GM12864 (cell line): Measurements from ENCODE around the gene SFMBT1.

Experiments used
- DNase-seq: peaks from one replicate; pipeline ENCODE4 v3.0.0-alpha.2; 2011; ENCODE audit warnings: low read depth
- H3K4me3 ChIP-seq: 2 replicates; pipeline ENCODE4 v1.5.1; 2011; ENCODE audit warnings: mild to moderate bottlenecking, low read depth, low read length, control low read depth
- CTCF ChIP-seq: IDR thresholded peaks from 2 replicates; pipeline ENCODE4 v1.5.1; 2011; ENCODE audit warnings: low read depth, mild to moderate bottlenecking, moderate library complexity, low read length, control low read depth, inconsistent platforms; ENCODE audit errors: missing control alignments

Gene SFMBT1

DNA sequence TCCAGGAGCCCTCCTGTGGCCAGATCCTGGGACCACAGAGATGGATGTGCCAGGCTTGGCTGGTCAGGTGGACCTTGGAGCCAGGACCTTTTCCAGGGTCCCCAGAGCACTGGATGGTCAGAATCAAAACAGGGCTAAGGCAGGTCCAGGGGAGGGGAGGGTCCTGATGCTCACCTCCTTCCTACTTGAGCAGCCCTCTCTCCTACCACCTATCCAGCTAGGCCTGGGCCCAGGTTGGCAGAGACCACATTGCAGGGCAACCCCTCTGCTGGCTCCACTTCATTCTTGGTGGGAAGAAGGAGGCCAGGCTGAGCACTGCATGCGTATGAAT is 28.5 kb upstream of the SFMBT1 start:
- TF ChIP-seq CTCF: no peak
- no peak overlapping the region for H3K4me3 ChIP-seq
- no peak for DNase-seq

GRCh38 chr3:53073553-53074365 is 27.9 kb upstream of the SFMBT1 start:
- H3K4me3 ChIP-seq: peak overlapping the region; percentile 73
- DNase-seq: no peak
- TF ChIP-seq CTCF: no peak

DNA sequence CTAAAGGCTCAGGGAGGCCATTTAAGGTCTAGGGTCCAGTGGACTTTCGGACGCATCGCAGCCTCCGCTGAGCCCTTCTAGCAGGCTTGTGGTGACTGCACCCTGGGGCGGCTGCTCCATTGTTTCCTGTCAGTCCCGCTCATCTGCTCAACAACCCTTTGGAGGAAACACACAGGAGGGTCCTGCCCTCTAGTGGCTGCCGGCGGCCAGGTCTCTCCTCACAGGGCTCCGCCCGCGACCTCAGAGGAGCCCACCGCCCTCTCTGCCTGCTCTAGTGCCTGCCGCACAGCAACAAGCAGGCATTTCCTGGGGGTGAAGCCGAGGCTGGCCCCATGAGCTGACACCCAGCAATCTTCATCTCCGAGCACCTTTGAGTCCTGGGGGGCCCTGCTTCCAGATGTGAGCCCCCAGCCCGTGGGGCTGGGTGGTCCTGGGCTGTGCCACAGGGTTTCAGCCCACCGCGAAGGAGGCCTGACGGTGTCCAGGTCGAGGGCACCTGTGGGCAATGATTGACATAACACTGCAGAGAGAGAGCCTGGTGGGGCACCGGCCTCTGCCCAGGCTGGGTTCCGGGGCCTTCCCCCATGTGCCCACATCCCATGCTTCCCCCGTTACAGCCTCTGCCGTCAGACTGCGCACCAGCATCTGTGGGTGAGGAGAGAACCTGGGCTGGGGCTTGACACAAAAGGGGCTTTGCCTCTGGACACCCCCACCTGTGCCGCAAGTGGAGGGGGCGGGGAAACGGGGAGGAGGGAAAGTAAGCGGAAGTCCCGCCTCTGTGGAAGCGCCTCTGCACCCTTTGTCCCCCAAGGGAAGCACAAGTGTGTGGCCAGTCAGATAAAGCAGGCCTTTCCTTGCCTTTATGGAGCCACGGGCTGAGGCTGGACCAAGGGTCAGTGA is 27.0 kb upstream of the SFMBT1 start:
- peak; percentile 49 for DNase-seq
- H3K4me3 ChIP-seq: peak overlapping the region; percentile 73
- peak; percentile 98 for TF ChIP-seq CTCF

GRCh38 chr3:53071882-53072431 is 26.1 kb upstream of the SFMBT1 start:
- no peak for TF ChIP-seq CTCF
- H3K4me3 ChIP-seq: peak overlapping the region; percentile 73; the same call in 1 of the 2 replicates
- no peak for DNase-seq

GRCh38 chr3:53069422-53070068 is 23.7 kb upstream of the SFMBT1 start:
- H3K4me3 ChIP-seq: no peak overlapping the region
- TF ChIP-seq CTCF: no peak
- no peak for DNase-seq

DNA sequence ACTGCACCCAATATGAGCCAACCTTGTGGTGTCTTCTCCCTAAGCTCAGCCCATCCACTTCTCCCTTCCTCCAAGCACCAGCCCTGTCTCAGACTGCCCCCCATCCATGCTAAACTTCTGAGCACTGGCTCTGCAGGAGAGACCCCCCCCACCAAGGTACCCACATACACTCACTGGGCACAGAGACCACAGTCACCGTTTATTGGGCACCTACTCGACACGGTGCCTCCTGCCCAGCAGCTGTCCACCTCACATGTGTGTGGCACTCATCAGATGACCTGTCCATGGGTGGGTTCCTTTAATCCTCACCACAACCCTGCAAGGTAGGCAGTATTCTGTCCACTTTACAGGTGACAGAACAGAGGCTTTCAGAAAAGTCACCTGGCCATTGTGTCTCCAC is 22.3 kb upstream of the SFMBT1 start:
- no peak for TF ChIP-seq CTCF
- DNase-seq: no peak
- H3K4me3 ChIP-seq: no peak overlapping the region
